Activated naive CD4-positive, alpha-beta T cell (primary cell): ENCODE results near the gene HNRNPL.

Experiments
- DNase-seq, 4 experiments: peaks; one replicate each; lab custom pipeline; 2025; lab: John Stamatoyannopoulos, UW

The HNRNPL gene

GRCh38 chr19:38845374-38846024 is 4.3 kb downstream of the HNRNPL start:
- no peak for DNase-seq

GRCh38 chr19:38844093-38844686 is 5.6 kb downstream of the HNRNPL start:
- DNase-seq: no peak

GRCh38 chr19:38843175-38843758 is 6.5 kb downstream of the HNRNPL start:
- no peak for DNase-seq

GRCh38 chr19:38842439-38843174 is 7.2 kb downstream of the HNRNPL start:
- DNase-seq: peak in 2 of 4 experiments; percentile 25 to 45

- peak in 2 of 4 experiments; percentile 18 to 32 for DNase-seq
Measured at GRCh38 chr19:38841787-38842438, 7.9 kb downstream of the HNRNPL start.

- DNase-seq: no peak
Measured at GRCh38 chr19:38841180-38841766, 8.5 kb downstream of the HNRNPL start.

- DNase-seq: no peak
Measured at GRCh38 chr19:38840583-38840968, 9.2 kb downstream of the HNRNPL start.

- DNase-seq: no peak
Measured at GRCh38 chr19:38839816-38840582, 9.8 kb downstream of the HNRNPL start.

- no peak for DNase-seq
Measured at GRCh38 chr19:38838986-38839761, 10.6 kb downstream of the HNRNPL start.

GRCh38 chr19:38838208-38838985 is 11.4 kb downstream of the HNRNPL start:
- DNase-seq: no peak

- no peak for DNase-seq
Measured at GRCh38 chr19:38837656-38838121, 12.1 kb downstream of the HNRNPL start.

GRCh38 chr19:38836983-38837626 is 12.7 kb downstream of the HNRNPL start:
- DNase-seq: no peak

- no peak for DNase-seq
Measured at GRCh38 chr19:38836159-38836982, 13.4 kb downstream of the HNRNPL start.

GRCh38 chr19:38834590-38834989 is 15.2 kb downstream of the HNRNPL start:
- no peak for DNase-seq

GRCh38 chr19:38834104-38834490 is 15.7 kb downstream of the HNRNPL start:
- no peak for DNase-seq

GRCh38 chr19:38833092-38833425 is 16.7 kb downstream of the HNRNPL start:
- DNase-seq: no peak

GRCh38 chr19:38831142-38831605 is 18.6 kb downstream of the HNRNPL start:
- no peak for DNase-seq
